GM21786 (cell line): ENCODE data around the gene CROCC2.

Experiments
- ATAC-seq: cut with Tn5 transposase; IDR thresholded peaks from one replicate; pipeline ENCODE4 v1.9.1; 2021; ENCODE audit not compliant: unreplicated experiment

Gene CROCC2

GRCh38 chr2:240875228-240876034 lies 30.7 kb upstream of the CROCC2 start:
- ATAC-seq, result no peak

- no peak for ATAC-seq
These were observed 30.1 kb upstream of the CROCC2 start for GRCh38 chr2:240876035-240876474.

DNA sequence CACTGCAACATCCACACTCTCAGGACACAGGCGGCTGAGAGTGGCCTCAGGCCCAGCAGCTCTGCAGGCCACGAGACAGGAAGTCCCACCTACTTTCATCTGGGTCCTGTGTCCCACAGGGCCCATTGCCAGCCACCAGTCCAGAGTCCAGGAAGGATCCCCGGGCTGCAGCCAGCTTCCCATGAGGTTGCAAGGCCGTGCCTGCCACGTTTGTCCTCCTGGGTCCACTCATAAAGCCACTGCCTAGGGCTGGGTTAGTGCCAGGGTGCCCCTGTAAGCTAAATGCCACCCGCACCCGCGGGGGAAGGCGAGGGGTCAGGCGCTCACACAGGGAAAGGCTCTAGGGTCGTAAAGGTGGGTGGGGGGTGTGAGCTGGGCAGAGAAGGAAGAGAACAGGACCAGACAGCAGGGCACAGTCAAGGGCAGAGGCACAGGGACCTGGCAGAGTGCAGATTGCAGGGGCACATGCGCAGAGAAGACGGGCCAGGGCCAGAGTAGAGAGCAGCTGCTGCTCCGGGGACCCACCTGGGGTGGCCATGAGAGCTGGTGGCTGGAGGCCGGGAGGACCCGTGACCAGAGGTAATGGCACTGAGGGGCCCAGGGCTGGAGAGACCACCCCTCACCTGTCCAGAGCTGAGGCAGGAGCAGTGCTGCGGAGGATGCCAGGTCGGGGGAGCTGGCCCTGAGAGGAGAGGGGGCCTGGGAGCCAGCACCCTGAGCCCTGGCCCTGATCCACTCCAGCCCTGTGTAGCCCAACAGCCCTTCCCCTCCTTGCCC lies 29.5 kb upstream of the CROCC2 start:
- ATAC-seq, result no peak

DNA sequence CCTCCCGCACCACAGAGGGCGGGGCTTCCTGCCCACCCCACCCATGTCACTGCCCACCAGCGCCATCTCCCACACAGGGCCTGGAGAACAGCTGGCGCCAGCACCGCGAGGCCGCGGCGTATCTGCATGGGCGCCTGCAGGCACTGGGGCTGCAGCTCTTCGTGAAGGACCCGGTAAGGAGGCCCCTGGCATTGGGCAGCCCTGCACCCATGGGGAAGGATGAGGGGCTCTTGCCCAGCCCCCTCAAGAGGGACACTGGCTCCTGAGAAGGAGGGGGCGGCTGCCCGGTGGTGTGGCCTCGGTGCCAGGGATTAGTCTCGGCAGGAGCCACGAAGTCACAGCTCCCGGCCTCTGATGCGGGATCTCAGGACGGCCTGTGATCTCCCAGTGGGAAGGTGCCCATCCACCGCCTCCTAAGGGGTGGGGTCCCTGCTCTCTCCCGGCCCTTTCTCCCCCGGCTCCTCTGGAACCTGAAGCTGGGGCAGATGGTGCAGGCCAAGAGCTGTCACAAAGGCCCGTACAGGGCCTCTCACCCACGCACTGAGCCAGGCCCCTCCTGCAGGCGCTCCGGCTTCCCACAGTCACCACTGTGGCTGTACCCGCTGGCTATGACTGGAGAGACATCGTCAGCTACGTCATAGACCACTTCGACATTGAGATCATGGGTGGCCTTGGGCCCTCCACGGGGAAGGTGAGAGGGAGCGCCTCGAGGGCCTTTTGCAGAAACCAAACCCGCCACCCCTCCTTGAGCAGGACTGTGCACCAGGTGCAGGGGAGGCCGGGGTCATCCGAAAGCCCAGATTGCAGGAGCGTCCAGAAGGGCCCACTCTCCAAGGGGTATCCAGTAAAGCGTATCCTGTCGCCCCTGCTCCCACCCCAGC lies 28.4 kb upstream of the CROCC2 start:
- no peak for ATAC-seq

GRCh38 chr2:240878341-240878936 lies 27.7 kb upstream of the CROCC2 start:
- ATAC-seq, result no peak

DNA sequence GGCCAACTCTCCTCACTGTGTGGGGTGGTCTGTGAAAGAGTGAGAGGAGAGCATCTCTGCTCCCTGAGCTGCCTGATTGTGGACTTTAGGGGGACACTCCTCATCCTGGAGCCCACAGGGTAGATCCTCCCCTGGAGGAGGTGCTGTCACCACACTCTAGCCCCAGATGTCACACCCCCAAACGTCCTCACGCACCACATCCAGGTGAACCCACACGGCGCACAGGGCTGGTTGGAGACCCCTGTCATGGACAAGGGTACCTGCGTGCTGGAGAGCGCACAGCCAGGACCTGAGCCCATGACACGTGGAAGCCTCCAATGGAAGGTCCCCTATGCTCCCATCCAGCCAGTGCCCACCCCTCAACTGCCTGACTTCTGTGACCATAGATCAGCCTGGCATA lies 27.0 kb upstream of the CROCC2 start:
- no peak for ATAC-seq

DNA sequence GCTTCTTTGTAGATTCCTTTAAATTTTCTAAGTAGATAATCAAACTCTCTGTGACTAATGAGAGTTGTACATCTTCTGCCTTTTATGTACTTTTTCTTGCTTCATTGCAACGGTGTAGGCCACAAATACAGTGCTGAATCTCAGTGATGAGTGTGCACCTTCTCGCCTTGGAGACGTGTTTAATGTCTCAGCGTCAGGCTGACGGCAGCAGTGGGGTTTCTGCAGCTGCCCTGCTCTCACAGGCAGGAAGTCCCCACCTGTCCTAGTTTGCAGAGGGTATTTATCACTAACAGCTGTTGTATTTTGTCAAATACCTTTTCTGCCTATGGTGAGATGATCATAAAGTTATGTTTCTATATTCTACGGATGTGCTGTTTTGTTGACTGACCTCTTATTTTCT lies 24.2 kb upstream of the CROCC2 start:
- ATAC-seq, result no peak

DNA sequence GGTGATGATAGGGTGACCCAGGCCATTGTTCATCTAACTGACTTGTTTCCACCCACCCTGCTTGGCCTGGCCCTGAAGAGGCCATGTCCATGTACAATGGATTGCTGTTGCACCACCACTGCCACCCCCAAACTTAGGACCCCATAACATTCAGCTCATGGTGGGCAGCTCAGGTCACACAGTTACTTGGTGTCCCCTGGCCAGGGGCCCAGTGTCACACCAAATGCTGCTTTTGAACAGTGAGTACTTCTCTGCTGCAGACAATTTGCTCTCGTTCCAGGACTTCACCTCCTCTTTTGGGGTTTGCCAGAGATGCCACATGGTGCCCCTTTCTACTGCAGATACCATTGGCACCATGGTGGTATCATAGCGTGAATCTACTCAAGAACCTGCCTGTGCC lies 21.9 kb upstream of the CROCC2 start:
- ATAC-seq, result no peak

- no peak for ATAC-seq
These were observed 21.4 kb upstream of the CROCC2 start for GRCh38 chr2:240884745-240885144.

- no peak for ATAC-seq
These were observed 20.6 kb upstream of the CROCC2 start for GRCh38 chr2:240885566-240885965.

DNA sequence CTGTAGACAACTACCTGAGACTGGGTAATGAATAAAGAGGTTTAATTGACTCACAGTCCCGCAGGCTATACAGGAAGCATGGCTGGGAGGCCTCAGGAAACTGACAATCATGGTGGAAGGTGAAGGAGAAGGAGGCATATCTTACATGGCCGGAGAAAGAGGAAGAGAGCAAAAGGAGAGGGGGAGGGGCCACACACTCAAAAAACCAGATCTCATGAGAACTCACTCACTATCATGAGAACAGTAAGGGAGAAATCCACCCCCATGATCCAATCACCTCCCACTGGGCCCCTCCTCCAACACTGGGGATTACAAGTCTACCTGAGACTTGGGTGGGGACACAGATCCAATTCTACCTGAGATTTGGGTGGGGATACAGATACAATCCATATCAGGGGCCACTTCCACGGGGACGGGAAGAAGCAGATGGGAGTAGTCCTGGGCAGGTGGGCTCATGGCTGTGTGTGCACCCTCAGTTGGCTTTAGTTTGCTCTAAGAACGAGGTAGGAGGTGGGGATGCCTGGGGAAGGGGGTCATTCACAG lies 20.0 kb upstream of the CROCC2 start:
- ATAC-seq, result no peak

- ATAC-seq, result no peak
These were observed 19.2 kb upstream of the CROCC2 start for GRCh38 chr2:240886678-240887609.

GRCh38 chr2:240887631-240888030 lies 18.5 kb upstream of the CROCC2 start:
- no peak for ATAC-seq

GRCh38 chr2:240888130-240888889 lies 17.8 kb upstream of the CROCC2 start:
- no peak for ATAC-seq

GRCh38 chr2:240888890-240889573 lies 17.1 kb upstream of the CROCC2 start:
- no peak for ATAC-seq

- no peak for ATAC-seq
These were observed 16.3 kb upstream of the CROCC2 start for GRCh38 chr2:240889601-240890560.

- ATAC-seq, result no peak
These were observed 15.4 kb upstream of the CROCC2 start for GRCh38 chr2:240890691-240891090.
